ENCODE data around the gene LRBA.
"Not testable (repeated sequence)": the region's sequence is repeated elsewhere in the genome, so short reads cannot be mapped to it uniquely, and the experiment has no call there.

LRBA gene

GRCh38 chr4:150673793-150674192 lies 341.3 kb downstream of the LRBA start:
- no peak for ATAC-seq (ENCODE audit: insufficient read depth, low read depth)
- no peak overlapping the region for H3K4me3 ChIP-seq (ENCODE audit: low read depth in 1 of 2, low read length in 2 of 2)
- TF ChIP-seq CTCF (IDR thresholded peaks at IDR 0.05; ENCODE audit: borderline replicate concordance, extremely low read depth, low read length, poor library complexity, severe bottlenecking) (no peak), EZH2 (IDR thresholded peaks at IDR 0.05; ENCODE audit: borderline replicate concordance, low read depth, low read length, severe bottlenecking) (no peak)
- H3K27ac ChIP-seq (ENCODE audit: low read length) = no peak overlapping the region
- no peak overlapping the region for H2AFZ ChIP-seq (ENCODE audit: low read depth, low read length)
- no peaks in the 10 kb centered on the region for H3K79me2 ChIP-seq (ENCODE audit: insufficient read depth, low read length)
- no peak for DNase-seq
- H3K27me3 ChIP-seq (ENCODE audit: insufficient read depth, low read length, poor library complexity) = no peaks in the 10 kb centered on the region
- H3K9me3 ChIP-seq (ENCODE audit: insufficient read depth, low read length, severe bottlenecking) = no peaks in the 10 kb centered on the region
- H3K9ac ChIP-seq (ENCODE audit: low read depth, low read length) = no peak overlapping the region
- H3K36me3 ChIP-seq (ENCODE audit: insufficient read depth, low read length) = no peaks in the 10 kb centered on the region
- H3K4me1 ChIP-seq (ENCODE audit: insufficient read depth, low read length) = no peaks in the 10 kb centered on the region
- no peaks in the 10 kb centered on the region for H4K20me1 ChIP-seq (ENCODE audit: insufficient read depth, low read length)
- no peak overlapping the region for H3K4me2 ChIP-seq (ENCODE audit: insufficient read depth, low read length)

- TF ChIP-seq EZH2 (IDR thresholded peaks at IDR 0.05; ENCODE audit: borderline replicate concordance, low read depth, low read length, severe bottlenecking) = no peak
- no peak for TF ChIP-seq CTCF (IDR thresholded peaks at IDR 0.05; ENCODE audit: borderline replicate concordance, extremely low read depth, low read length, poor library complexity, severe bottlenecking)
- Histone ChIP-seq H3K9ac (ENCODE audit: low read depth, low read length) (no peak overlapping the region), H2AFZ (ENCODE audit: low read depth, low read length) (no peak overlapping the region), H3K9me3 (ENCODE audit: insufficient read depth, low read length, severe bottlenecking) (no peaks in the 10 kb centered on the region), H3K36me3 (ENCODE audit: insufficient read depth, low read length) (no peaks in the 10 kb centered on the region), H3K4me1 (ENCODE audit: insufficient read depth, low read length) (no peaks in the 10 kb centered on the region), H3K27me3 (ENCODE audit: insufficient read depth, low read length, poor library complexity) (no peaks in the 10 kb centered on the region), H4K20me1 (ENCODE audit: insufficient read depth, low read length) (no peaks in the 10 kb centered on the region), H3K79me2 (ENCODE audit: insufficient read depth, low read length) (no peaks in the 10 kb centered on the region), H3K4me2 (ENCODE audit: insufficient read depth, low read length) (no peak overlapping the region), H3K4me3 (ENCODE audit: low read depth in 1 of 2, low read length in 2 of 2) (no peak overlapping the region), H3K27ac (ENCODE audit: low read length) (no peak overlapping the region)
- no peak for DNase-seq
- no peak for ATAC-seq (ENCODE audit: insufficient read depth, low read depth)
Measured at GRCh38 chr4:150668824-150669223, 346.3 kb downstream of the LRBA start.

- Histone ChIP-seq H3K9ac (ENCODE audit: low read depth, low read length) (no peak overlapping the region), H3K4me1 (ENCODE audit: insufficient read depth, low read length) (no peaks in the 10 kb centered on the region), H3K4me3 (ENCODE audit: low read depth in 1 of 2, low read length in 2 of 2) (no peak overlapping the region), H3K36me3 (ENCODE audit: insufficient read depth, low read length) (no peaks in the 10 kb centered on the region), H3K27ac (ENCODE audit: low read length) (no peak overlapping the region), H3K9me3 (ENCODE audit: insufficient read depth, low read length, severe bottlenecking) (no peaks in the 10 kb centered on the region), H2AFZ (ENCODE audit: low read depth, low read length) (no peak overlapping the region), H3K27me3 (ENCODE audit: insufficient read depth, low read length, poor library complexity) (no peaks in the 10 kb centered on the region), H4K20me1 (ENCODE audit: insufficient read depth, low read length) (no peaks in the 10 kb centered on the region), H3K4me2 (ENCODE audit: insufficient read depth, low read length) (no peak overlapping the region), H3K79me2 (ENCODE audit: insufficient read depth, low read length) (no peaks in the 10 kb centered on the region)
- ATAC-seq (ENCODE audit: insufficient read depth, low read depth) (no peak), DNase-seq (no peak)
- TF ChIP-seq CTCF (IDR thresholded peaks at IDR 0.05; ENCODE audit: borderline replicate concordance, extremely low read depth, low read length, poor library complexity, severe bottlenecking) (no peak), EZH2 (IDR thresholded peaks at IDR 0.05; ENCODE audit: borderline replicate concordance, low read depth, low read length, severe bottlenecking) (no peak)
Measured at GRCh38 chr4:150664935-150665334, 350.1 kb downstream of the LRBA start.

- Histone ChIP-seq H3K4me2 (ENCODE audit: insufficient read depth, low read length) (no peak overlapping the region), H2AFZ (ENCODE audit: low read depth, low read length) (no peak overlapping the region), H3K9ac (ENCODE audit: low read depth, low read length) (no peak overlapping the region), H3K9me3 (ENCODE audit: insufficient read depth, low read length, severe bottlenecking) (no peaks in the 10 kb centered on the region), H4K20me1 (ENCODE audit: insufficient read depth, low read length) (no peaks in the 10 kb centered on the region), H3K4me3 (ENCODE audit: low read depth in 1 of 2, low read length in 2 of 2) (no peak overlapping the region), H3K27ac (ENCODE audit: low read length) (no peak overlapping the region), H3K27me3 (ENCODE audit: insufficient read depth, low read length, poor library complexity) (no peaks in the 10 kb centered on the region), H3K36me3 (ENCODE audit: insufficient read depth, low read length) (no peaks in the 10 kb centered on the region), H3K79me2 (ENCODE audit: insufficient read depth, low read length) (no peaks in the 10 kb centered on the region), H3K4me1 (ENCODE audit: insufficient read depth, low read length) (no peaks in the 10 kb centered on the region)
- TF ChIP-seq EZH2 (IDR thresholded peaks at IDR 0.05; ENCODE audit: borderline replicate concordance, low read depth, low read length, severe bottlenecking) = no peak
- no peak for TF ChIP-seq CTCF (IDR thresholded peaks at IDR 0.05; ENCODE audit: borderline replicate concordance, extremely low read depth, low read length, poor library complexity, severe bottlenecking)
- no peak for DNase-seq
- no peak for ATAC-seq (ENCODE audit: insufficient read depth, low read depth)
Measured at GRCh38 chr4:150662686-150663085, 352.4 kb downstream of the LRBA start.

- not testable (repeated sequence) for H2AFZ ChIP-seq (ENCODE audit: low read depth, low read length); DNase-seq; H3K9me3 ChIP-seq (ENCODE audit: insufficient read depth, low read length, severe bottlenecking); H3K4me1 ChIP-seq (ENCODE audit: insufficient read depth, low read length); H4K20me1 ChIP-seq (ENCODE audit: insufficient read depth, low read length); H3K27me3 ChIP-seq (ENCODE audit: insufficient read depth, low read length, poor library complexity); H3K4me2 ChIP-seq (ENCODE audit: insufficient read depth, low read length); H3K79me2 ChIP-seq (ENCODE audit: insufficient read depth, low read length); H3K36me3 ChIP-seq (ENCODE audit: insufficient read depth, low read length); H3K9ac ChIP-seq (ENCODE audit: low read depth, low read length); H3K4me3 ChIP-seq (ENCODE audit: low read depth in 1 of 2, low read length in 2 of 2); H3K27ac ChIP-seq (ENCODE audit: low read length); ATAC-seq (ENCODE audit: insufficient read depth, low read depth)
Measured at GRCh38 chr4:150661551-150661950, 353.5 kb downstream of the LRBA start.
